ENCODE results near the gene C2orf69.

Gene C2orf69

DNA sequence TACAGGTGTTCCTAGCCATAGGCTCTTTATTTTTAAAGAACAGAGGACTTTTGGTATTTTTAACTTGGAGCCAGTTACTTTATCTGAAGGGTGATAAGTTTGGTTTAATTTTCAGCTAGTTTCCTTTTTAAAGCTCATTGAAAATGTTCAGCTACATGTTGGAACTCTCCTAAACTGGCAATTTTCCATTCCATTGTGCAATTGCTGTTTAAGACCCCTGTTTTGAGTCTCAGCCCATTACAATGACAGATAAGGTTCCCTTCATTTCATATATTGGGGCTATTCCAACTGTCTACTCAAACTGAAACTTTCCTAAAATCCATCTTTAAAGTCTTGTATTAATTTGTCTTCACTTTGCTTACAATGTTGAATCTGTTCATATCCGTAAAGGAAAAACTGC lies 55.9 kb downstream of the C2orf69 start:
- Histone ChIP-seq H3K4me3 (ENCODE audit: insufficient read depth, low read length, poor library complexity, severe bottlenecking) (no peak overlapping the region), H3K79me2 (ENCODE audit: insufficient read depth, low read length) (no peaks in the 10 kb centered on the region), H4K20me1 (ENCODE audit: low read depth, low read length) (no peaks in the 10 kb centered on the region), H3K36me3 (ENCODE audit: low read length) (peaks cover 21% of the 10 kb centered on the region; the same call in 1 of the 2 replicates), H3K27ac (ENCODE audit: low read depth, low read length) (no peak overlapping the region), H3K9me2 (replicated peaks; ENCODE audit: insufficient read depth, low read length) (no peaks in the 10 kb centered on the region), H3K9ac (ENCODE audit: low read length) (no peak overlapping the region), H3K27me3 (ENCODE audit: low read length) (no peaks in the 10 kb centered on the region), H2AFZ (ENCODE audit: low read depth, low read length, severe bottlenecking) (no peak overlapping the region), H3K9me3 (ENCODE audit: insufficient read depth, low read length) (no peaks in the 10 kb centered on the region), H3F3A (ENCODE audit: insufficient read depth) (no peaks in the 10 kb centered on the region), H3K4me2 (ENCODE audit: low read depth, low read length, poor library complexity, severe bottlenecking) (no peak overlapping the region)
- TF ChIP-seq EZH2phosphoT487 (conservative IDR thresholded peaks at IDR 0.05; ENCODE audit: low read length): no peak
- TF ChIP-seq, protein P1, sequence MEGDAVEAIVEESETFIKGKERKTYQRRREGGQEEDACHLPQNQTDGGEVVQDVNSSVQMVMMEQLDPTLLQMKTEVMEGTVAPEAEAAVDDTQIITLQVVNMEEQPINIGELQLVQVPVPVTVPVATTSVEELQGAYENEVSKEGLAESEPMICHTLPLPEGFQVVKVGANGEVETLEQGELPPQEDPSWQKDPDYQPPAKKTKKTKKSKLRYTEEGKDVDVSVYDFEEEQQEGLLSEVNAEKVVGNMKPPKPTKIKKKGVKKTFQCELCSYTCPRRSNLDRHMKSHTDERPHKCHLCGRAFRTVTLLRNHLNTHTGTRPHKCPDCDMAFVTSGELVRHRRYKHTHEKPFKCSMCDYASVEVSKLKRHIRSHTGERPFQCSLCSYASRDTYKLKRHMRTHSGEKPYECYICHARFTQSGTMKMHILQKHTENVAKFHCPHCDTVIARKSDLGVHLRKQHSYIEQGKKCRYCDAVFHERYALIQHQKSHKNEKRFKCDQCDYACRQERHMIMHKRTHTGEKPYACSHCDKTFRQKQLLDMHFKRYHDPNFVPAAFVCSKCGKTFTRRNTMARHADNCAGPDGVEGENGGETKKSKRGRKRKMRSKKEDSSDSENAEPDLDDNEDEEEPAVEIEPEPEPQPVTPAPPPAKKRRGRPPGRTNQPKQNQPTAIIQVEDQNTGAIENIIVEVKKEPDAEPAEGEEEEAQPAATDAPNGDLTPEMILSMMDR (IDR thresholded peaks at IDR 0.05; ENCODE audit: insufficient read depth, low read length, poor library complexity, severe bottlenecking): no peak

DNA sequence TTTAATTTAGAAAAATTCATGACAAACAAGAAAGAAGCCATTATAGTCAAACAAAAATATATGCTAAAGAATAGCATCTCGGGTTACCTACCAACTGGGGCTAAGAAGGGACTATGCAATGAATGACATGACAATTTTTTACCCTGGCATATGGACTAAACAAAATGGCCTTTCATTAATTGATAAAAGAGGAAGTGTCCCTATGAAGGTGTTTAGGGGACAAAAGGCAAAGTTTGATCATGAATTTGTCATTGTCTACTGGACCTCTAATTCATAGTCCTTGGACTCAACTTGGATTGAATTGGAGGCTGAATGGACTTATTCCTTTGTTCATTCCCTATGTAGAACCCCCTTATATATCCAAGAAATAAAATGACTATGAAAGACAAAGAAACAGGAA lies 57.0 kb downstream of the C2orf69 start:
- Histone ChIP-seq H3K36me3 (ENCODE audit: low read length) (peaks cover 16% of the 10 kb centered on the region; the same call in 1 of the 2 replicates), H3K9me3 (ENCODE audit: insufficient read depth, low read length) (no peaks in the 10 kb centered on the region)

GRCh38 chr2:199972088-199972626 lies 61.1 kb downstream of the C2orf69 start:
- no peaks in the 10 kb centered on the region for H3F3A ChIP-seq (ENCODE audit: insufficient read depth)
- H2AFZ ChIP-seq (ENCODE audit: low read depth, low read length, severe bottlenecking): no peak overlapping the region
- H3K4me3 ChIP-seq (ENCODE audit: insufficient read depth, low read length, poor library complexity, severe bottlenecking): no peak overlapping the region
- H3K36me3 ChIP-seq (ENCODE audit: low read length): no peaks in the 10 kb centered on the region
- no peak for TF ChIP-seq EZH2phosphoT487 (conservative IDR thresholded peaks at IDR 0.05; ENCODE audit: low read length)
- TF ChIP-seq, protein P1 (IDR thresholded peaks at IDR 0.05; ENCODE audit: insufficient read depth, low read length, poor library complexity, severe bottlenecking): no peak
- H4K20me1 ChIP-seq (ENCODE audit: low read depth, low read length): no peaks in the 10 kb centered on the region
- H3K4me2 ChIP-seq (ENCODE audit: low read depth, low read length, poor library complexity, severe bottlenecking): no peak overlapping the region
- H3K27me3 ChIP-seq (ENCODE audit: low read length): no peaks in the 10 kb centered on the region
- no peak overlapping the region for H3K27ac ChIP-seq (ENCODE audit: low read depth, low read length)
- H3K79me2 ChIP-seq (ENCODE audit: insufficient read depth, low read length): no peaks in the 10 kb centered on the region
- H3K9me2 ChIP-seq (replicated peaks; ENCODE audit: insufficient read depth, low read length): no peaks in the 10 kb centered on the region
- no peak overlapping the region for H3K9ac ChIP-seq (ENCODE audit: low read length)
- H3K9me3 ChIP-seq (ENCODE audit: insufficient read depth, low read length): no peaks in the 10 kb centered on the region

More for the DNA sequence above, 57.0 kb downstream of the C2orf69 start:
- no peaks in the 10 kb centered on the region for H3K9me2 ChIP-seq (replicated peaks; ENCODE audit: insufficient read depth, low read length)
- no peak overlapping the region for H2AFZ ChIP-seq (ENCODE audit: low read depth, low read length, severe bottlenecking)
- no peaks in the 10 kb centered on the region for H3K79me2 ChIP-seq (ENCODE audit: insufficient read depth, low read length)
- H3K9ac ChIP-seq (ENCODE audit: low read length): no peak overlapping the region
- no peak overlapping the region for H3K4me3 ChIP-seq (ENCODE audit: insufficient read depth, low read length, poor library complexity, severe bottlenecking)
- no peak overlapping the region for H3K27ac ChIP-seq (ENCODE audit: low read depth, low read length)
- H3K27me3 ChIP-seq (ENCODE audit: low read length): no peaks in the 10 kb centered on the region
- H3K4me2 ChIP-seq (ENCODE audit: low read depth, low read length, poor library complexity, severe bottlenecking): no peak overlapping the region
- H4K20me1 ChIP-seq (ENCODE audit: low read depth, low read length): no peaks in the 10 kb centered on the region
- H3F3A ChIP-seq (ENCODE audit: insufficient read depth): no peaks in the 10 kb centered on the region
- TF ChIP-seq, protein P1 (IDR thresholded peaks at IDR 0.05; ENCODE audit: insufficient read depth, low read length, poor library complexity, severe bottlenecking): no peak

Measured in SU-DHL-6 (cell line).